Stimulated activated CD4-positive, alpha-beta T cell treated with anti-CD3 and anti-CD28 coated beads, Interleukin-4, amount 100 ng/mL, for 1 hour (primary cell): ENCODE data around the gene ATP2A3.

Experiments used
- DNase-seq: peaks from one replicate; pipeline ENCODE4 v3.0.0-alpha.2; 2020

The ATP2A3 gene

GRCh38 chr17:3906881-3907280, 57.4 kb downstream of the ATP2A3 start:
- DNase-seq, result no peak

GRCh38 chr17:3905017-3905520, 59.2 kb downstream of the ATP2A3 start:
- no peak for DNase-seq

- no peak for DNase-seq
These were observed 59.7 kb downstream of the ATP2A3 start for GRCh38 chr17:3904501-3904900.

- no peak for DNase-seq
These were observed 60.4 kb downstream of the ATP2A3 start for GRCh38 chr17:3903881-3904290.

- DNase-seq, result no peak
These were observed 61.0 kb downstream of the ATP2A3 start for GRCh38 chr17:3903051-3903825.

GRCh38 chr17:3900646-3901045, 63.6 kb downstream of the ATP2A3 start:
- no peak for DNase-seq

GRCh38 chr17:3897731-3898130, 66.5 kb downstream of the ATP2A3 start:
- no peak for DNase-seq

- no peak for DNase-seq
These were observed 67.3 kb downstream of the ATP2A3 start for GRCh38 chr17:3896968-3897235.

- DNase-seq, result no peak
These were observed 67.9 kb downstream of the ATP2A3 start for GRCh38 chr17:3896108-3896967.

GRCh38 chr17:3895354-3895753, 68.9 kb downstream of the ATP2A3 start:
- DNase-seq, result no peak

GRCh38 chr17:3894911-3895343, 69.3 kb downstream of the ATP2A3 start:
- no peak for DNase-seq

GRCh38 chr17:3894188-3894587, 70.0 kb downstream of the ATP2A3 start:
- no peak for DNase-seq

- DNase-seq, result no peak
These were observed 70.5 kb downstream of the ATP2A3 start for GRCh38 chr17:3893720-3894116.

GRCh38 chr17:3893003-3893719, 71.1 kb downstream of the ATP2A3 start, which contains the start of gene CAMKK1:
Gene CAMKK1 (minus strand): TSS chr17:3893053. CDS start chr17:3885687, 7,366 bp downstream.
- peak; percentile 89 for DNase-seq

- peak; percentile 62 for DNase-seq
These were observed 71.9 kb downstream of the ATP2A3 start for GRCh38 chr17:3892095-3892998.

GRCh38 chr17:3891626-3892094, 72.6 kb downstream of the ATP2A3 start:
- no peak for DNase-seq

- no peak for DNase-seq
These were observed 73.4 kb downstream of the ATP2A3 start for GRCh38 chr17:3890878-3891219.

- DNase-seq, result peak; percentile 46
These were observed 74.0 kb downstream of the ATP2A3 start for GRCh38 chr17:3890082-3890877.

GRCh38 chr17:3889325-3890012, 74.8 kb downstream of the ATP2A3 start:
- DNase-seq, result no peak

GRCh38 chr17:3888343-3889171, 75.7 kb downstream of the ATP2A3 start:
- no peak for DNase-seq
